GDM1 (cell line): Measurements from ENCODE around the gene SPDYE1.
"Not testable (repeated sequence)": the region's sequence is repeated elsewhere in the genome, so short reads cannot be mapped to it uniquely, and the experiment has no call there.

Experiments
- DNase-seq: peaks from one replicate; lab custom pipeline; 2025; lab: John Stamatoyannopoulos, UW

The SPDYE1 gene

GRCh38 chr7:43992896-43993295 is 4.8 kb upstream of the SPDYE1 start:
- not testable (repeated sequence) for DNase-seq

- not testable (repeated sequence) for DNase-seq
Measured at GRCh38 chr7:43994681-43995080, 3.0 kb upstream of the SPDYE1 start.

- not testable (repeated sequence) for DNase-seq
Measured at GRCh38 chr7:44012081-44012480, 14.4 kb downstream of the SPDYE1 start.

DNA sequence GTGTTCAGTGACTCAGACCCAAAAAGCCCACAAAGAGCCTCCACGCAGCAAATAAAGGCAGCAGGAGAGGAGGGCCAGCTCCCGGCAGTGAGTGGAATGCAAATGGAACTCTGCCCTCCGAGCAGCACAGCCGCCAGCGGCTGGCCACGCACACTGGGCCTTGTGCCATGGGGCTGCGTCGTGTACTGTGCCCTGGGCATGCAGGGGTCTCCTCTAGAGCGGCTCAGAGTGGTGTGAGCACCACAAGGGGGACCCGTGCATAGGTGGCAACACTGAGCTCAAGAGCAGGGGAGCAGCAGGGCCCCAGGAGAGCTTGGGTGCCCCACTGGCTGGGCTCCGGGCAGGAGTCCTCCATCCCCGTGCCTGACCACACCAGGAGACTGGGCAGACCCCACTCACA is 17.4 kb downstream of the SPDYE1 start:
- not testable (repeated sequence) for DNase-seq

DNA sequence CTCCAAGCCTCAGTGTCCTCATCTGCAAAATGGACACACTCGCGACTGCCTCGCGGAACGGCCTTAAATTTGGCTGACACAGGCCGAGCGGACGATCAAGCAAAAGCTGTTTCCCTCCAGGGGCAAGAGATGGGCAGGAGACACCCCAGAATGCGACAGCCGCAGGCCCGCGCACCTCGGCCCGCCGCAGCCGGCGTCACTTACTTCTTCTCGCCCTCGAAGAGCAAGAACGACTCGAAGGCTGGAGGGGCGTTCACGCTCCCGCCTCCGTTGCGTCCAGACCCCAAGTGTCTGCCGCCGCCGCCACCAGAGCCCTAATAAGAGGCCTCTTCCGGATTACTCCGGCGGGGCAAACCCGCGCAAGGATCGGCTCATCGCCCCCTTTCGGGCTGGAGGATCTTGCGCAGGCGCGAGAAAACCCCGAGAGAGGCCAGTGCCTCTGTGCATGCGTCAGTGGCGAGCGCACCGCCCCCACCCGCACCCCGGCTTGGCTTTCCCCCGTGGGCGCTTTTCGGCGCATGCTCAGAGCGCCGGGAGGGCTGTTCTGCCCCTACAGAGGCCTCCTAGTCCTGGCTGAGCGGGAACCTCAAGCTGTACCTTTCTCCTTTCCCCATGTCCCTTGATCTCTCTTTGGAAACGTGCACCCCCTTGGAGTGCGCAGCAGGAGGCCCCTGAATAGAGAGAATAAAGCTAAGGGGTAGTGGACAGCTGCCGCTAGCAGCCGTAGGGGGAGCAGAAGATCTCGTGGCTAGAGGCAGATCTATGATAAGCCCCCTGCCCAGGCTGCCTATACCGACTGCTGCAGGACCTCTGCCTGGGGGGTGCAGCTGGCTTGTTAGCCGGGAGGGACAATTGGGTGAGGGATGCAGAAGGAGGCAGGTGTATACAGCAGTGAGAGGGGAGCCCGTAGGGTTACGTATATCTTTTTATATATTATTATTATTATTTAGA is 21.4 kb downstream of the SPDYE1 start:
- DNase-seq = peak; percentile 94

DNA sequence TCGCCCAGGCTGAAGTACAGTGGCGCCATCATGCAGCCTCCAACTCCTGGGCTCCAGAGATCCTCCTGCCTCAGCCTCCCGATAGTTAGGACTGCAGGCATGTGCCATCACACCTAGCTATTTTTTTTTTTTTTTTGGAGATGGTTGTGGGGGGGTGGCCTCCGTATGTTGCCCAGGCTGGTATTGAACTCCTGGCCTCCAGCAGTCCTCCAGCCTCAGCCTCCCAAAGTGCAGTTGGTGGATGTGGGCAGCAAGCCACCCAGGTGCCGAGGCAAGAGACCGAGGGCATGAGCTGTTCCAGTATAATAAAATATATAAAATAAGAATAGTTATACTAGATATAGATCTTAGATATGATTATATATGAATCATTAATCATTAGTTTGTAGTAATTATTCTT is 22.1 kb downstream of the SPDYE1 start:
- DNase-seq = not testable (repeated sequence)

GRCh38 chr7:44022069-44022468 is 24.4 kb downstream of the SPDYE1 start:
- DNase-seq = not testable (repeated sequence)

GRCh38 chr7:44022796-44023467 is 25.2 kb downstream of the SPDYE1 start:
- not testable (repeated sequence) for DNase-seq

DNA sequence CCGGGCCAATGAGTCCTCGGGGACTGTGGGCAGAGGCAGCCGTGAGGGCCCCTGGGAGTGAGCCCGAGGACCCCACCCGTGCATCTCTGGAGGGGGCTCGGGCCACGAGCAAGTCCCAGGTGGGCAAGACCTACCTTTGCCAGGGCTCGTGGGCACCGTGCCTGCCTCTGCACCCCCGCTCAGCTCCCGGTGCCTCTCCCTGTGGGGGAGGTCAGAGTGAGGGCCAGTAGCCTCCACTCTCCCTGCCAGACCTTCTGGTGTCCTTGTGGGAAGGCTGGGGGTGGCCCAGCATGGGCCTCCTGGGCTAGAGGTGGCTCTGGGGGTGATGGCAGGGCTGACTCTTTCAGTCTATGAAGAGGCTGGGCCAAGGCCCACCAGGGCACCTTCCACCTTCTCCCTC is 31.7 kb downstream of the SPDYE1 start:
- not testable (repeated sequence) for DNase-seq

DNA sequence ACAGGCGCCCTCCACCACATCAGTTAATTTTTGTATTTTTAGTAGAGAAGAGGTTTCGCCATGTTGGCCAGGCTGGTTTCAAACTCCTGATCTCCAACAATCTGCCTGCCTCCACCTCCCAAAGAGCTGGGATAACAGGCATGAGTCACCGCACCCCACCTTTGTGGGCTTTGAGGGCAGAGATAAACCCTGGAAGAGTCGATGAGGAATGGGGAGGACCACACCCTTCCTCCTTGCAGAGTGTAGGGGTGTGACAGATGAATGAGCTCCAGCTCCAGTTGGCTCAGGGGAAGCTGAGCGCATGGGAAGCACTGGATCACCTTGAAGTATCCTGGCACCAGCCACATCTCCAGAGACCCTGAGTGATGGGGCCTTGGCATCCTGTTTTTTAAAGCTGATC is 32.3 kb downstream of the SPDYE1 start:
- DNase-seq = not testable (repeated sequence)

DNA sequence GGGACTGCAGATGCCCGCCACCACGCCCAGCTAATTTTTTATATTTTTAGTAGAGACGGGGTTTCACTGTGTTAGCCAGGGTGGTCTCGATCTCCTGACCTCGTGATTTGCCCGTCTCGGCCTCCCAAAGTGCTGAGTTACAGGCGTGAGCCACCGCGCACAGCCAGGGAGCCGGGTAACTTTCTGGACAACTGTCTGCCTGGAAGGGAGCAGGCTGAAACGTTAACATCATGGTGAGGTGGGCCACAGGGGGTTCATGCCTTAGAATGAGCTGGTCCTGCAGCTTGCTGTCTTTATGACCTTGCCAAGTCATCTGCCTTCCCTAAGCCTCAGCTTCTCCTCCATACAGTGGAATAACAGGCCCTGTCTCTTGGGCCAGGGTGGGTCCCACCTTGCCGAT is 33.6 kb downstream of the SPDYE1 start:
- not testable (repeated sequence) for DNase-seq

DNA sequence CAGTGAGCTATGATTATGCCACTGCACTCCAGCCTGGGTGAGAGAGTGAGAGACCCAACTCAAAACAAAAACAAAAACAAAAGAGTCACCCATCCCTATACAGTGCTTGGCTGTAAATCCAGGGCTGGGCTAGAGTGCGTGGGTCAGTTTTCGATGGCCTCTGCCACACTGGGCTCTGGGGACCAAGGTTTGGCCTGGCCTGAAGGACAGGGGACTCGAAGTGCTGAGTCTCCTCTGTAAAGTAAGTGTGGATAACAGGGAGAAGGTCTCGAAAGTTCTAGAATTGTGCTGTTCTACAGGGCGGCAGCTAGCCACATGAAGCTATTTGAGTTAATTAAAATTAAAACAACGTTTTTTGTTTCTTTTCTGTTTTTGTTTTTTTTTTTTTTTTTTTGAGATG is 34.3 kb downstream of the SPDYE1 start:
- not testable (repeated sequence) for DNase-seq

DNA sequence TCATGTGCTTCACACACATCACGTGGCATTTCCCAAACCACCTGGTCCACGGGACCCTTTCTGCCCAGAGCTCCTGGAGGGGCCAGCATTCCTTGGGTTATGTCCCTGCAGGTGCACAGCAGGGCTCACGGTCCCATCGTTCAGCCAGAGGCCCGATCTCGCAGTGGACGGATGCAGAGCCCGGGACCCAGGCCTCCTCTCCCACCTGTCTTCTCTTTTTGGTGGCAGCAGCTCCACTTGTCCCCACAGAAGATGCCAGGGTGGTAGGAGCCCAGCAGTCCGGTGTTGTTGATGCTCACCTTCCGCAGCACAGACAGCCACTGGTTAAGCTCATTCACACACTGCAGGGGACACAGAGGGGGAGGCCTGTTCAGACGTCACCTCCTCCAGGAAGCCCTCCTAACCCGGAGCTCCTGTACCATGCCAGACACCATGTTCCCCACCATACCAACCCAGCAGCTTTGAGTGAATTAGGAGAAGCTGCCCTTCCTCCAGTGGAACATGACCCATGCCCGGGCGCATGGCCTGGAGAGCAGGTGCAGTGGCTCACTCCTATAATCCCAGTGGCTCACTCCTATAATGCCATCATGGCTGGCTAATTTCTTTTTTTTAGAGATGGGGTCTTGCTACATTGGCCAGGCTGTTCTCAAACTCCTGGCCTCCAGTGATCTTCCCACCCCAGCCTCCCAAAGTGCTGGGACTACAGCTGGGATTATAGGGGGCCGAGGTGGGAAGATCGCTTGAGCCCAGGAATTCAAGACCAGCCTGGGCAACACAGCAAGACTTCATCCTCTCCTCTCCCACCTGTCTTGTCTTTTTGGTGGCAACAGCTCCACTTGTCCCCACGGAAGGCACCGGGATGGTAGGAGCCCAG is 36.5 kb downstream of the SPDYE1 start:
- not testable (repeated sequence) for DNase-seq

- DNase-seq = not testable (repeated sequence)
Measured at GRCh38 chr7:44036364-44036763, 38.7 kb downstream of the SPDYE1 start.

DNA sequence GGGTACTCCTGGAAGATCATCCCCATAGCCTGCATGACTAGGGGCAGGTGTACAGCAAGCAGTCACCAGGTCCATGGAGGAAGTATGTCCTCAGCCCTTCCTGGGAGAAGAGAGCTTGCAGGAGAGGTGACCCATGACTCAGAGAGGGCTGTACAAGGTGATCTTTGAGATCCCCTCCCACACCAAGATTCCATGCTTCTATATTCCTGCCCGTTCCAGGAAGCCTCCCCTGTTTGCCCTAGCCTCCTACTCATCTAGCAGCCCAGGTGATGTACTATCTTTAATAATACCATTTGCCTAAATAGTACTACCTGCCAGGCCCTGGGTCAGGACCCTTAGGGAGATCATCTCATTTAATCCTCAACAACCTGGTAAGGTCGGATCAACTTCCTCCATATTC is 40.3 kb downstream of the SPDYE1 start:
- not testable (repeated sequence) for DNase-seq

- not testable (repeated sequence) for DNase-seq
Measured at GRCh38 chr7:44038553-44038952, 40.9 kb downstream of the SPDYE1 start.

GRCh38 chr7:44038961-44039558 is 41.4 kb downstream of the SPDYE1 start:
- DNase-seq = not testable (repeated sequence)

DNA sequence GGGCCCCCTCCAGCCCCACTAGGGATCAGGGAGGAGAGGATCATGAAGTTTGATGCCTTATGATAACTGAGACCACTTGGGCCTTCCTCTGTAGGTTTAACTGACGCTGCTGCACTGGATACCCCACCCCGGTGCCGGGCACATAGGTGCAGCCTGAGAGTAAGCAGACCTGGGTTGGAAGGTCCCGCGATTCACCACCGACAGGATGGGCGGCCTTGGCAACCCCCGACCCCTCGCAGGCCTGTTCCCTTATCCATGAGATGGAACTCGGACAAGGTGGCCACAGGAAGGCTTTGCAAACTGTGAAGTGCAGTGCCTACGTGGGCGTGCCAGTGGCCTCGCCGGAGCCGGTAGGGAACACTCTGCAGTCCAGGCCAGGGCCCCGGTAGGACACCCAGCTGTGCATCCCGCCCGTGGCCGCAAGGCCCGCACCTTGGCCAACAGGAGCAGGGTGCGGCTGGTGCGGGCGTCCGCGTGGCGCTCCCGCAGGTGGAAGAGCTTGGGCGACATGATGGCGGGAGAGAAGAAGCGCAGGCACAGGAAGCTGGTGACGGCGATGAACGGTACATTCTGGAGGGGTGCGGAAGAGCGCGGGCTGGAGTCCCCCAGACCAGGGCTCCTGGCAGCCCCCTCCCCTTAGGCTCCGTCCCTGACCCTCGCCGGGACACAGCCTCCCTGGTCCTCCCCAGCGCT is 42.2 kb downstream of the SPDYE1 start:
- not testable (repeated sequence) for DNase-seq

DNA sequence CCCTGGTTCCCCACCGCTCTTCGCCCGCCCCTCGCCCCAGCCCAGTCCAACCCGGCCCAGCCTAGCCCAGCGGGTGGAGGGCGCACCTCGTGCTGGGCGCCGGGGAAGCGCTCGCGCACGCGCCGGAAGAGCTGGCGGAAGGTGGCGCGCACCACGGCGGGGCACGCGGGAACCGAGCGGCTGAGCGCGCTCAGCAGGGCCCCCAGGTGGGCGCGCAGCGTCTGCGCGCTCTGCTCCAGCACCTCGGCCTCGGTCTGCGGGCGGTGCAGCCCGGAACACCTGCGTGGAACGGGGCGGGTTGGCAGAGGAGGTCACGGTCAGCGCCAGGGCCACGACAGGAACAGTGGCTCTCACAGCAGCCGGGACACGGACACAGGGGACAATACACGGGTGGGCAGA is 42.8 kb downstream of the SPDYE1 start:
- DNase-seq = not testable (repeated sequence)

GRCh38 chr7:44042221-44042620 is 44.5 kb downstream of the SPDYE1 start:
- DNase-seq = no peak

GRCh38 chr7:44043902-44044301 is 46.2 kb downstream of the SPDYE1 start:
- no peak for DNase-seq
